ENCODE data around the gene TTC39A.

The TTC39A gene

DNA sequence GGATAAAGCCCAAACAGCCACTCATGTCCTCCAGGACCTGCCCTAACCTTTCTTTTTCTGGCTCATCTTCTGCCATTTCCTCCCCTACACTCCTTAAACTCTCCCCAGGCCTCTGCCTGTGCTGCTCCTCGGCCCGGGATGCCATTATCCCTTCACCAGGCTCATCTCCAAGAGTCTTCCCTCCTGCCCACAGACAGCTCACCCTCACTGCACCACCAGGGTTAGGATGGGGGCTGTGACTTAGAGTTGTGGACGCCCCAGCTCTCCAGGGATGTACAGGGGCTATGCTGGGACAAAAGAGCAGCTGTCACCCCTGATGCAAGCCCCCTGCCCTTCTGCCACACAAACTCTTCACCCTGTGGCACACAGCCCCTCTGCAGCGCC, 32.0 kb downstream of the TTC39A start:
- no peak for DNase-seq

DNA sequence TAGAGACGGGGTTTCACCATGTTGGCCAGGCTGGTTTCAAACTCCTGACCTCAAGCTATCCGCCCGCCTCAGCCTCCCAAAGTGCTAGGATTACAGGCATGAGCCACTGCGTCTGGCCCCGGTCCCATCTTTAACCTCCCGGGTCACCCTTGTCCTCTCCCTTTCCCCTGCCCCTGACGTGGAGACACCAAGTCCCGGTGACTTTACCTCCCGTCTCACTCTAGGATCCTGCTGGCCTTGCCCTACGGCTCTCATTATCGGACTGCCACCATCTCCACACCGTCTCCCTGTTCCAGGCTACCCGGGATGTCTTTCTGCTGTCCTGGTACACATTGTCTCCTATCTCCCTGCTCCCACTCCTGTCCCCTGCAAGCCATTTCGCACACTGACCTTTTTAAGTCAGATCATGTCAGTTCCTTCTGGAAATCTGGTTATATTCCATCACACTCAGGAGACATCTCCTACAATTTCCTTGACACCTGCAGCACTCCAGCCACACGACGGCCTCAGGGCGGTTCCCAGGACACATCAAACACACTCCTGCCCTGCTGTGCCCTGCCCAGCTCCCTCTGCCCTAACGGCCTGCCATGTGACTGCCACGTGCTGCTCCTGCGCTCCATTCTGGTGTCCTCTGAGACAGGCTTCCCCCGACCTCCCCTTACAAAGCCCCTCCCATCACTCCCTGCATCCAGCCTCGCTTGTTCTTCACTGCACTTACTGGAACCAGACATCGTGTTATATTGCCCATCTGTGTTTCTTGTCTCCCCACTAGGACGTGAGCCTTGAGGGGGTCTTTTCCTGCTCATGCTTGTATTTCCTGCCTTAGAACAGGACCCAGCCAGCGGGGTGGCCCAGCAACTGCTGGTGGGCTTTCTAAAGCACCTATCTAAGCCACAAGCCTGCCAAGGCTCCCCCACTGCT, 32.7 kb downstream of the TTC39A start:
- no peak for DNase-seq

- DNase-seq, result peak in 49 of 51 donors; percentile 11 to 86 (median 61)
These were observed 33.7 kb downstream of the TTC39A start for GRCh38 chr1:51296383-51297357.

DNA sequence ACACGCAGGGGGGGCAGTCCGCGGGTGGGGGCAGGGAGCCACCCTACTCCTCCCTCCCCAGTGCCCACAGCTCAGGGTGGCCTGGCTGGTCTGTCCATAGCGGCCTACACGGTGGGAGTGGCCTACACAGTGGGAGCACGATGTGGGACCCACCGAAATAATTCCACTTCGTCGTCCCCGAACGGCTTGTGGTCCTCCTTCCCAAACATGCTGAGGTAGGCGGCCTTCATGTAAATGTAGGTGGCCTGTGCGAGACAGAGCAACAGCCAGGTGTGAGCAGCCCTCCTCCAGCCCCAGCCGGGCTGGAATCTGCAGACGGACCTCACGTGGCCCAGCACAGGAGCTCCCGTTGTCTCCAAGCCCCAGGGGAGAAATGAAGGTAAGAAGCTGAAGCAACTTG, 34.4 kb downstream of the TTC39A start:
- no peak for DNase-seq

GRCh38 chr1:51294566-51295184, 35.7 kb downstream of the TTC39A start:
- no peak for DNase-seq

DNA sequence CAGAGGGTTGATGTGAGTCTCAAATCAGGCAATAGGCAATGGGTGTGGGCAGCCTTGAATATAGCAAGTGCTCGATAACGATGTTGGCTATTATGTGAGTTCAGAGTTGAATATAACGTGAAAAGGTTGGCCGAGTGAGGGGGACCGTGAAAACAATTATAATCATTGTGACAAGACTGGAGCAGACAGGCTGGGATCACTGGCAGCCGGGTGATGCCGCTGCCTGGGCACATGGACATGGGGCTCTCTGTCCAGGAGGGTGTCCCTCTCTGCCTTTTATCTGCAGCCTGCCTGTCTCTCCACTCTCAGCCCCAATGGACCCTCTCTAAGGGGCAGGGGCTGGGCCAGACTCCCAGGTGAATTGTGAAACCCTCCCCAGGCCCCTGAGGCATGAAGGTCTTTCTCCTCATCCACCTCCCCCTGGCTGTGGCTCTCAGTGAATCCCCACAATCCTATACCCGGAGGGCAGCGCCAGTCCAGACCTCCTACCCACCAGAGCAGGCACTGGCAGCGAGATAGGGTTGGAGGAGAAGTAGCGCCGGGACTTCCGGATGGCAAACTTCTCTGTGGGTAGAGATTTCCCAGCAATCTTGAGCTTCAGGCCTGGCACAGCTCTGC, 36.4 kb downstream of the TTC39A start:
- no peak for DNase-seq

- DNase-seq, result no peak
These were observed 39.9 kb downstream of the TTC39A start for GRCh38 chr1:51290489-51290847.

GRCh38 chr1:51289676-51290488, 40.5 kb downstream of the TTC39A start:
- DNase-seq, result no peak

DNA sequence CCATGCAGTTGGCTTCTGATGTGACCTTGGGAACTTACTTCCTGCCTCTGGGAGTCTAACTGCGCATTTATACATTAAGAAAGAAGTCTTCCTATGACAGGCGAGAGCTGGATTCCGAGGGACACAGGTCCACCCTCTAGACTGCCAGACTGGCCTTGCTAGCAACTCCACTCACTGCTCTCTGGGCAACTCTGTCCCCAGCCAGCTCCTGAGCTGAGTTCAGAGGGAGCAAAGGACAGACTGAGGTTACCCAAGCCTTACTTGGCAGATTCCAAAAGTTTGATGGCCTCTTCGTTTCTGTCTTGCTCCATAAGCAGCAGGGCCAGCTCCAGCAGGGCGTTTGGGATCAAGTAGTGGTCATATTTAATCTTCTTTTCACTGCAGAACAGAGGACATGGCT, 41.8 kb downstream of the TTC39A start:
- DNase-seq, result no peak

- no peak for DNase-seq
These were observed 42.4 kb downstream of the TTC39A start for GRCh38 chr1:51287966-51288365.

DNA sequence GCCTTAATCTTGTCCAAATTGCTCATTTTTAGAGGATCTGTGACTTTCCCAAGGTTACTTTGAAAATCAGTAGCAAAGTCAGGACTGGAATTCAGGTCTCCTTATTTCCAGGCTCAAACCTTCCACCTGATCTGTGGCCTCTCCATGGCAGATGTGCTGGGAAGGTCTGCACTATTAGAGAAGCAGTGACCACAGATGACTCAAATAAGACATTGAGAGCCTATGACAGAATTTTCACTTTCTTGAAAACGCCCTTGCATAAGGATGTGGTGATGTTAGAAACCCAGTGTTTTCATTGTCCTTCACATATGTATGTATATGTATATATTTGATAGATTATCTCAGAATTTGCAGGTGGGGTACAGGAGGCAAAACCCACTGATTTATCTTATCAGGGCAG, 45.3 kb downstream of the TTC39A start:
- DNase-seq, result no peak

DNA sequence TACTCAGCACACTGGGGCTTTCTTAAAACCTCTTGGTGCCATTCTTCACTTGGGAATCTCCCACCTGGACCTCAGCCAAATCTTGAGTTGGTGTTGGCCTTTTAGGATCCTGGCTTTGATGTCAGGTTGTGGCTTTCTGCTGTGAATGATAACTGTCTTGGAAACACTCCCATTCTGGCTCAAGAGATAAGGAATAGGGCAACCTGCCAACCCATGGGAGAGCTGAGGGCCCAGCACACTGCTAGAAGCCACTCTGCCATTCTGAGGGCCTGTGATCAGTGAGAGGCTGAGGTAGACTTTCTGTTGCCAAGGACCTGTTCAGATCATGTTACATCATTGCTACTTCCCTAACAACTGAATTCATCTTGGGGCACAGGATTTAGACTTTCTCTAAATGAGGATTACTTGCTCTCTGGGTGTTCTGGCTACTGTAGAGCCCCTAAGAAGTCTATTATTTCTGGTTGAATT, 45.8 kb downstream of the TTC39A start:
- DNase-seq, result no peak

DNA sequence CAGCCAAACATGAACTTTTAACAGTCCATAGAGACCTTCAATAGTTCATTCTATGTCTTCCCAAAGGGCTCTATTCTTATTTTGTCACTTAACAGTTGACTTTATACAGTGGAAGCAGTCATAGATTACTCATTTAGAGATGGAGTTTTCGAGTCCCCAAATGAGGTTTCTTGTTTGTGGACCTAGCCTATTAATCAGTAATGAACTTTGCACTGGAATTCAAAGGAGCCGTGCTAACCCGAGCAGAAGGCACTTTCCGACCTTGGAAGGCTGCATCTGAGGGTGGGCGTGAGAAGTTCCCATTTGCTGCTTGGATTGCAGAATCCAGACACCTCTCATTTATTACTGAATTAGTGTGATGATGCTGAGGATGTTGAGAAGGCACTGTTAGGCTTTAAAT, 46.4 kb downstream of the TTC39A start:
- no peak for DNase-seq

- no peak for DNase-seq
These were observed 47.8 kb downstream of the TTC39A start for GRCh38 chr1:51282605-51283004.

DNA sequence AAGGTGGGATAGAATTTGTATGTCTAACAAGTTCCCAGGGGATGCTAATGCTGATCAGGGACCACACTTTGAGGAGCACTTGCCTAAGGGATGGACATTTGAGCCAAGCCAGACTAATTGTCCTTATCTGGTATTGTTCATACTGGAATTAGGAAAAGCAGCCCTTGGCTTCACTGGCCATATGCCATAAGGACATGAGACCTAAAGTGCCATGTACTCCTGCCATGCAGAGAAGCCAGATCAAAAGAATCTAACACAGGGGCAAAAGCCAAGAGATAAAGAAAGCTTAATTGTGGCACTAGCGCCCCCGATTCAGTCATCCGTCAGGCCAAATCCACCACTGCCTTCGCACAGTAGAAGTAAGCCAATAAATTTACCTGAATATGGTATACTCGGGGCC, 48.6 kb downstream of the TTC39A start:
- DNase-seq, result no peak

DNA sequence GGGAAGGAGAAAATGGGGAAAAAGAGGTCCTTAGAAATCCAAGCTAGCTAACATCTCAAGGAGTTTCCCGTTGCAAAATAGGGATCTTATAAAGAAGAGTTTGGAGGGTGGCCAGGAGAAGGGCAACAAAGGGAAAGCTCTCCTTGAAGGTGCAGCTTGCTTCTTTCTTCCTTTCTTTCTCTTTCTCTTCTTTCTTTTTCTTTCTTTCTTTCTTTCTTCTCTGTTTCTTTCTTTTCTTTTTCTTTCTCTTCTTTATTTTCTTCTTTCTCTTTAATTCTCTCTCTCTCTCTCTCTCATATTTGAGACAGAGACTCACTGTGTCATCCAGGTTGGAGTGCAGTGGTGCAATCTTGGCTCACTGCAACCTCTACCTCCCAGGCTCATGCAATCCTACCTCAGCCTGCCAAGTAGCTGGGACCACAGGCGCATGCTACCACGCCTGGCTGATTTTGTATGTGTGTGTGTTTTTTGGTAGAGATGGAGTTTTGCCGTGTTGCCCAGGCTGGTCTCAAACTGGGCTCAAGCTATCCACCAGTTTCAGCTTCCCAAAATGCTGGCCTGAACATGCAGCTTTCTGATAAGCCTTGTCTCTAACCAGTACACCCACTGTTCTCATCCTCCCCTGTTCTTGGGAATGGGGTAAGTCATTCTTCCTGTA, 49.9 kb downstream of the TTC39A start:
- DNase-seq, result no peak

DNA sequence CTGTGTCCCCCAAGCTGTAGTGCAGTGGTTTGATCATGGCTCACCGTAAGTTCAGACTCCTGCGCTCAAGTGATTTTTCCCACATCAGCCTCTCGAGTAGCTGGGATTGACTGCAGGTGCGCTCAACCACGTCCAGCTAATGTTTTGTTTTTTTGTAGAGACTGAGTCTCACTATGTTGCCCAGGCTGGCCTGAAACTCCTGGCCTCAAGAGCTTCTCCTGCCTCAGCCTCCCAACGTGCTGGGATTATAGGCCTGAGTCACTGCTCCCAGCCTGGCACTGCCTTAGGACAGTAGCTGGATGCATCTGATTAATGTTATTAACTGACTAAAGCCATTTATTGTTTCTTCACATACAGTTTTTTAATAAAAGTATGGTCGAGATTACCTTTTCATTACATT, 54.1 kb downstream of the TTC39A start:
- no peak for DNase-seq

GRCh38 chr1:51274676-51275075, 55.7 kb downstream of the TTC39A start:
- DNase-seq, result no peak

GRCh38 chr1:51272916-51273315, 57.4 kb downstream of the TTC39A start:
- DNase-seq, result no peak

DNA sequence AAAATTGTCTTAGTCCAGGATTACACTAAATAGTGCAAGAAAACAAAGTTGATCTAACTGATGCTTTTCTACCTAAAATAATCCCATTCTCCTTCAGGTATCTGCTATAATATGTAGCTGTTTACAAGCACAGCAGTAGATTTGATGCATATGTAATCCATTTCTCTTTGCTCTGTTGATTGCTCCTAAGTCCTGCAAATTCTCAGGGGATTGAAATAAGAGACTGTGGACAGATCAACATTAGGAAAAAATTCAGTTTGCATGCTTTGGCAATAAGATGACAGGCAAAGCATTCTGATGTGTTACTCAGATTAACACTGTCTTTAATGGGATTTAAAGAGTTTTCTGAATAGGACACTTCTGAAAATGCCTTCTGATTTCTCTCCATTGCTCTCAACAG, 59.6 kb downstream of the TTC39A start:
- no peak for DNase-seq

Data from hypothalamus (tissue), 51 donors.